Endothelial cell (in vitro differentiated cells): ENCODE results near the gene KCNB1. TPM values are rescaled to one million over a fixed set of nuclear protein-coding genes. Genes with fewer than 3 reads are reported as not detected.

Source experiments
- DNase-seq: peaks from one replicate; pipeline ENCODE4 v3.0.0; 2021; ENCODE audit warnings: low spot score
- H3K27ac Mint-ChIP-seq: one replicate; pipeline ENCODE4 v1.8.0; 2021; ENCODE audit warnings: mixed read lengths, inconsistent platforms; ENCODE audit not compliant: unreplicated experiment
- H3K27me3 Mint-ChIP-seq: one replicate; pipeline ENCODE4 v1.8.0; 2021; ENCODE audit warnings: mild to moderate bottlenecking, moderate library complexity, mixed read lengths, inconsistent platforms; ENCODE audit not compliant: unreplicated experiment
- H3K36me3 Mint-ChIP-seq: one replicate; pipeline ENCODE4 v1.8.0; 2021; ENCODE audit warnings: mild to moderate bottlenecking, low read depth, mixed read lengths, inconsistent platforms; ENCODE audit not compliant: unreplicated experiment
- H3K4me1 Mint-ChIP-seq: one replicate; pipeline ENCODE4 v1.8.0; 2021; ENCODE audit warnings: mild to moderate bottlenecking, mixed read lengths, inconsistent platforms; ENCODE audit not compliant: unreplicated experiment
- H3K4me3 Mint-ChIP-seq: one replicate; pipeline ENCODE4 v1.8.0; 2021; ENCODE audit warnings: mild to moderate bottlenecking, mixed read lengths, inconsistent platforms; ENCODE audit not compliant: unreplicated experiment
- H3K9me3 Mint-ChIP-seq: one replicate; pipeline ENCODE4 v1.8.0; 2021; ENCODE audit warnings: mixed read lengths, inconsistent platforms; ENCODE audit not compliant: unreplicated experiment
- CTCF ChIP-seq: fragments of 200-600 bp; sonication (generic); IDR thresholded peaks from one replicate; pipeline ENCODE4 v1.5.0; 2021; ENCODE audit warnings: antibody characterized with exemption; ENCODE audit not compliant: unreplicated experiment
- total RNA-seq: library from RNA; stranded (reverse); fragmentation: NEBNext Ultra II Directional; extraction: Animal tissue kit (Norgen Biotek cat#: 25700); gene quantifications from one replicate; pipeline ENCODE4 v1.2.1, GENCODE V29; 2021; ENCODE audit not compliant: unreplicated experiment

The KCNB1 gene
- total RNA-seq, 1 donor from 2014 or later = 0.36 TPM

GRCh38 chr20:49516916-49517804, 34.7 kb upstream of the KCNB1 start:
- Mint-ChIP-seq H3K27ac (no peak overlapping the region), H3K36me3 (peaks cover 3% of the 10 kb centered on the region), H3K4me3 (no peak overlapping the region), H3K4me1 (no peaks in the 10 kb centered on the region), H3K9me3 (no peaks in the 10 kb centered on the region), H3K27me3 (no peaks in the 10 kb centered on the region)
- DNase-seq = no peak
- TF ChIP-seq CTCF = no peak

GRCh38 chr20:49515586-49515985, 33.1 kb upstream of the KCNB1 start:
- peaks cover 3% of the 10 kb centered on the region for H3K36me3 Mint-ChIP-seq
- no peaks in the 10 kb centered on the region for H3K4me1 Mint-ChIP-seq
- no peaks in the 10 kb centered on the region for H3K27me3 Mint-ChIP-seq
- H3K9me3 Mint-ChIP-seq = no peaks in the 10 kb centered on the region
- DNase-seq = no peak
- no peak for TF ChIP-seq CTCF
- no peak overlapping the region for H3K4me3 Mint-ChIP-seq
- H3K27ac Mint-ChIP-seq = no peak overlapping the region

- DNase-seq = no peak
- H3K4me1 Mint-ChIP-seq = peaks cover 3% of the 10 kb centered on the region
- H3K4me3 Mint-ChIP-seq = no peak overlapping the region
- no peak for TF ChIP-seq CTCF
- peaks cover 1% of the 10 kb centered on the region for H3K27me3 Mint-ChIP-seq
- no peak overlapping the region for H3K27ac Mint-ChIP-seq
- H3K9me3 Mint-ChIP-seq = no peaks in the 10 kb centered on the region
- peaks cover 5% of the 10 kb centered on the region for H3K36me3 Mint-ChIP-seq
Observed at GRCh38 chr20:49513517-49513916, 31.0 kb upstream of the KCNB1 start.

GRCh38 chr20:49513009-49513408, 30.5 kb upstream of the KCNB1 start:
- no peaks in the 10 kb centered on the region for H3K9me3 Mint-ChIP-seq
- peaks cover 7% of the 10 kb centered on the region for H3K36me3 Mint-ChIP-seq
- H3K4me3 Mint-ChIP-seq = no peak overlapping the region
- no peak for TF ChIP-seq CTCF
- H3K27ac Mint-ChIP-seq = no peak overlapping the region
- DNase-seq = no peak
- H3K27me3 Mint-ChIP-seq = peaks cover 1% of the 10 kb centered on the region
- H3K4me1 Mint-ChIP-seq = peaks cover 4% of the 10 kb centered on the region

- H3K9me3 Mint-ChIP-seq = no peaks in the 10 kb centered on the region
- H3K4me3 Mint-ChIP-seq = no peak overlapping the region
- H3K36me3 Mint-ChIP-seq = peaks cover 7% of the 10 kb centered on the region
- no peak for TF ChIP-seq CTCF
- no peak overlapping the region for H3K27ac Mint-ChIP-seq
- DNase-seq = no peak
- H3K4me1 Mint-ChIP-seq = peaks cover 4% of the 10 kb centered on the region
- peaks cover 1% of the 10 kb centered on the region for H3K27me3 Mint-ChIP-seq
Observed at GRCh38 chr20:49511788-49512525, 29.5 kb upstream of the KCNB1 start.
